ENCODE measurements around the gene DDIT4.
A peak's percentile ranks its signal among the peaks of the same experiment; 100 is the strongest.
"Not testable (repeated sequence)": the region's sequence is repeated elsewhere in the genome, so short reads cannot be mapped to it uniquely, and the experiment has no call there.

DDIT4 gene

GRCh38 chr10:72249176-72249862 is 24.4 kb upstream of the DDIT4 start:
- DNase-seq (ENCODE audit: low spot score): not testable (repeated sequence)

GRCh38 chr10:72250666-72251065 is 23.1 kb upstream of the DDIT4 start:
- no peak for DNase-seq (ENCODE audit: low spot score)

- DNase-seq (ENCODE audit: low spot score): no peak
Observed at GRCh38 chr10:72251635-72252034, 22.1 kb upstream of the DDIT4 start.

GRCh38 chr10:72252972-72253371 is 20.8 kb upstream of the DDIT4 start:
- DNase-seq (ENCODE audit: low spot score): no peak

- DNase-seq (ENCODE audit: low spot score): no peak
Observed at GRCh38 chr10:72253578-72253977, 20.1 kb upstream of the DDIT4 start.

GRCh38 chr10:72254813-72255568 is 18.7 kb upstream of the DDIT4 start:
- DNase-seq (ENCODE audit: low spot score): peak; percentile 88

- DNase-seq (ENCODE audit: low spot score): no peak
Observed at GRCh38 chr10:72255977-72256729, 17.6 kb upstream of the DDIT4 start.

- no peak for DNase-seq (ENCODE audit: low spot score)
Observed at GRCh38 chr10:72257051-72257892, 16.5 kb upstream of the DDIT4 start.

GRCh38 chr10:72258617-72259016 is 15.1 kb upstream of the DDIT4 start:
- no peak for DNase-seq (ENCODE audit: low spot score)

GRCh38 chr10:72259491-72260238 is 14.1 kb upstream of the DDIT4 start:
- no peak for DNase-seq (ENCODE audit: low spot score)

- DNase-seq (ENCODE audit: low spot score): peak; percentile 93
Observed at GRCh38 chr10:72260239-72260975, 13.3 kb upstream of the DDIT4 start.

- DNase-seq (ENCODE audit: low spot score): no peak
Observed at GRCh38 chr10:72260976-72261783, 12.5 kb upstream of the DDIT4 start.

- DNase-seq (ENCODE audit: low spot score): no peak
Observed at GRCh38 chr10:72261784-72262404, 11.8 kb upstream of the DDIT4 start.

GRCh38 chr10:72263613-72264241 is 10.0 kb upstream of the DDIT4 start:
- no peak for DNase-seq (ENCODE audit: low spot score)

- no peak for DNase-seq (ENCODE audit: low spot score)
Observed at GRCh38 chr10:72264536-72264935, 9.2 kb upstream of the DDIT4 start.

- DNase-seq (ENCODE audit: low spot score): no peak
Observed at GRCh38 chr10:72265508-72265907, 8.2 kb upstream of the DDIT4 start.

GRCh38 chr10:72265990-72266865 is 7.5 kb upstream of the DDIT4 start:
- DNase-seq (ENCODE audit: low spot score): no peak

- no peak for DNase-seq (ENCODE audit: low spot score)
Observed at GRCh38 chr10:72267381-72267780, 6.3 kb upstream of the DDIT4 start.
